Smooth muscle cell (in vitro differentiated cells): ENCODE results near the gene SYK. TPM values are rescaled to one million over a fixed set of nuclear protein-coding genes. Genes with fewer than 3 reads are reported as not detected.

Source experiments
- DNase-seq: peaks from one replicate; lab custom pipeline; 2025; ENCODE audit not compliant: unreplicated experiment; lab: John Stamatoyannopoulos, UW
- H2AFZ ChIP-seq: fragments of 200-600 bp; sonication (generic); 2 replicates; pipeline ENCODE4 v1.6.0; 2016; ENCODE audit warnings: antibody characterized with exemption, low read depth, mild to moderate bottlenecking
- H3F3A ChIP-seq: fragments of 200-600 bp; sonication (generic); 2 replicates; pipeline ENCODE4 v1.6.0; 2017; ENCODE audit warnings: antibody characterized with exemption, low read depth
- H3K27ac ChIP-seq: fragments of 200-600 bp; sonication (generic); 2 replicates; pipeline ENCODE4 v1.5.1; 2016; ENCODE audit warnings: low read depth, mild to moderate bottlenecking
- H3K27me3 ChIP-seq: fragments of 200-600 bp; sonication (generic); 2 replicates; pipeline ENCODE4 v1.6.1; 2016; ENCODE audit warnings: low read depth, mild to moderate bottlenecking
- H3K36me3 ChIP-seq: fragments of 200-600 bp; sonication (generic); 2 replicates; pipeline ENCODE4 v1.5.1; 2016; ENCODE audit warnings: low read depth
- H3K4me1 ChIP-seq: fragments of 200-600 bp; sonication (generic); 2 replicates; pipeline ENCODE4 v1.5.1; 2016; ENCODE audit warnings: low read depth
- H3K4me2 ChIP-seq: fragments of 200-600 bp; sonication (generic); 2 replicates; pipeline ENCODE4 v1.6.0; 2016; ENCODE audit warnings: mild to moderate bottlenecking
- H3K4me3 ChIP-seq: fragments of 200-600 bp; sonication (generic); 2 replicates; pipeline ENCODE4 v1.5.1; 2016; ENCODE audit warnings: mild to moderate bottlenecking
- H3K79me2 ChIP-seq: fragments of 200-600 bp; sonication (generic); 2 replicates; pipeline ENCODE4 v1.6.0; 2016; ENCODE audit warnings: low read depth, mild to moderate bottlenecking
- H3K9ac ChIP-seq: fragments of 200-600 bp; sonication (generic); 2 replicates; pipeline ENCODE4 v1.6.0; 2016; ENCODE audit warnings: low read depth
- H3K9me3 ChIP-seq: fragments of 200-600 bp; sonication (generic); replicated peaks from 2 replicates; pipeline ENCODE4 v1.5.1; 2016; ENCODE audit warnings: low read depth
- H4K20me1 ChIP-seq: fragments of 200-600 bp; sonication (generic); 2 replicates; pipeline ENCODE4 v1.6.0; 2016; ENCODE audit warnings: low read depth
- CTCF ChIP-seq: fragments of 200-600 bp; sonication (generic); IDR thresholded peaks from 2 replicates; pipeline ENCODE4 v1.5.1; 2017; ENCODE audit warnings: borderline replicate concordance, mild to moderate bottlenecking, antibody characterized with exemption; ENCODE audit not compliant: insufficient read depth, poor library complexity, severe bottlenecking
- WGBS: methylation state at CpG from one replicate; pipeline ENCODE4 v1.1.7; 2016; ENCODE audit warnings: low lambda C conversion rate; 5-methylcytosine and 5-hydroxymethylcytosine counted together
- polyA plus RNA-seq: library from polyadenylated mRNA; unstranded; fragments of >200 nt; fragmentation: Nextera tagmentation; extraction: Ambion mirVana; gene quantifications from 2 replicates; pipeline ENCODE4 v1.2.1, GENCODE V29; 2016
- total RNA-seq: library from RNA; depleted of rRNA; stranded (reverse); fragments of >200 nt; gene quantifications from 2 replicates; pipeline ENCODE4 v1.2.3, GENCODE V29; 2014

The SYK gene
- total and polyA plus RNA-seq, 2 experiments from 2014 or later, result 0.09 TPM; not detected in 1

- Histone ChIP-seq H3K9me3 (no peaks in the 10 kb centered on the region), H3K27ac (no peak overlapping the region), H3K27me3 (no peaks in the 10 kb centered on the region), H3F3A (no peaks in the 10 kb centered on the region), H3K36me3 (no peaks in the 10 kb centered on the region), H3K4me1 (no peaks in the 10 kb centered on the region), H3K79me2 (no peaks in the 10 kb centered on the region), H4K20me1 (no peaks in the 10 kb centered on the region), H2AFZ (no peak overlapping the region), H3K4me3 (no peak overlapping the region), H3K9ac (no peak overlapping the region), H3K4me2 (no peak overlapping the region)
- no peak for DNase-seq
- WGBS, result 90% methylated on average over 8 of the region's 8 CpGs
- no peak for TF ChIP-seq CTCF
Observed at GRCh38 chr9:90834828-90835595, 33.4 kb downstream of the SYK start.

- Histone ChIP-seq H3K79me2 (no peaks in the 10 kb centered on the region), H3K9ac (no peak overlapping the region), H2AFZ (no peak overlapping the region), H3K27ac (no peak overlapping the region), H3K9me3 (no peaks in the 10 kb centered on the region), H3K4me1 (no peaks in the 10 kb centered on the region), H3K4me3 (no peak overlapping the region), H3F3A (no peaks in the 10 kb centered on the region), H4K20me1 (no peaks in the 10 kb centered on the region), H3K4me2 (no peak overlapping the region), H3K36me3 (no peaks in the 10 kb centered on the region), H3K27me3 (no peaks in the 10 kb centered on the region)
- WGBS, result 96% methylated on average over 3 of the region's 3 CpGs
- DNase-seq, result no peak
- no peak for TF ChIP-seq CTCF
Observed at GRCh38 chr9:90836411-90837080, 34.9 kb downstream of the SYK start.

GRCh38 chr9:90838098-90838497, 36.5 kb downstream of the SYK start:
- DNase-seq, result no peak
- H3K27me3 ChIP-seq, result no peaks in the 10 kb centered on the region
- TF ChIP-seq CTCF, result no peak
- H3K4me1 ChIP-seq, result no peaks in the 10 kb centered on the region
- 84% methylated on average over 2 of the region's 2 CpGs for WGBS
- no peaks in the 10 kb centered on the region for H3K79me2 ChIP-seq
- no peaks in the 10 kb centered on the region for H3K36me3 ChIP-seq
- no peak overlapping the region for H2AFZ ChIP-seq
- H3F3A ChIP-seq, result no peaks in the 10 kb centered on the region
- H3K27ac ChIP-seq, result no peak overlapping the region
- no peak overlapping the region for H3K4me2 ChIP-seq
- H3K9ac ChIP-seq, result no peak overlapping the region
- H4K20me1 ChIP-seq, result no peaks in the 10 kb centered on the region
- H3K4me3 ChIP-seq, result no peak overlapping the region
- no peaks in the 10 kb centered on the region for H3K9me3 ChIP-seq
